GM20000 (cell line): ENCODE measurements around the gene PPFIBP2.
"Not testable (repeated sequence)": the region's sequence is repeated elsewhere in the genome, so short reads cannot be mapped to it uniquely, and the experiment has no call there.

ENCODE experiments used
- DNase-seq: peaks from one replicate; pipeline ENCODE4 v3.0.0; 2012; ENCODE audit warnings: low spot score
- TF ChIP-seq, protein P1 (sequence below): IDR thresholded peaks from 2 replicates; pipeline ENCODE4 v1.5.1; 2012; ENCODE audit warnings: mild to moderate bottlenecking, control low read depth; ENCODE audit errors: extremely low read depth, missing control alignments

The PPFIBP2 gene

DNA sequence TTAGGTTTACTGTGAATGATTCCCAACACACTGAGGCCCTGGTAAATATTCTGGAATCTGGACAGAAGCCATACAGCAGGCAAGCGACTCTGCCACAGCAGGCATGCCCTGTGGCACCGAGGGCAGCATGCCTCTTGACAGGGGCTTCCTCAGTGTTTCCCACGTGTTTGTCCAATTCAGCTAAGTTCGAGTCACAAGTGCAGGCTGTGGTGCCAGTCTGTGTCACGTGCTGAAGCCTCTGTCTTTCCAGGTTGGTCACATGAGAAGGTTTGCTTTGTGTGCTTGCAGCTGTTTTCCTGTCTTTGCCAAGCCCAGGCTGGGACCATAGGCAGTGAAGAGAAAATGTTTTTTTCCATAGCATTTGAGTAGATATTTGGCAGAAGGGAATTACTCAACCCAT, 2.4 kb upstream of the PPFIBP2 start:
- DNase-seq, result no peak
- TF ChIP-seq, protein P1, sequence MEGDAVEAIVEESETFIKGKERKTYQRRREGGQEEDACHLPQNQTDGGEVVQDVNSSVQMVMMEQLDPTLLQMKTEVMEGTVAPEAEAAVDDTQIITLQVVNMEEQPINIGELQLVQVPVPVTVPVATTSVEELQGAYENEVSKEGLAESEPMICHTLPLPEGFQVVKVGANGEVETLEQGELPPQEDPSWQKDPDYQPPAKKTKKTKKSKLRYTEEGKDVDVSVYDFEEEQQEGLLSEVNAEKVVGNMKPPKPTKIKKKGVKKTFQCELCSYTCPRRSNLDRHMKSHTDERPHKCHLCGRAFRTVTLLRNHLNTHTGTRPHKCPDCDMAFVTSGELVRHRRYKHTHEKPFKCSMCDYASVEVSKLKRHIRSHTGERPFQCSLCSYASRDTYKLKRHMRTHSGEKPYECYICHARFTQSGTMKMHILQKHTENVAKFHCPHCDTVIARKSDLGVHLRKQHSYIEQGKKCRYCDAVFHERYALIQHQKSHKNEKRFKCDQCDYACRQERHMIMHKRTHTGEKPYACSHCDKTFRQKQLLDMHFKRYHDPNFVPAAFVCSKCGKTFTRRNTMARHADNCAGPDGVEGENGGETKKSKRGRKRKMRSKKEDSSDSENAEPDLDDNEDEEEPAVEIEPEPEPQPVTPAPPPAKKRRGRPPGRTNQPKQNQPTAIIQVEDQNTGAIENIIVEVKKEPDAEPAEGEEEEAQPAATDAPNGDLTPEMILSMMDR, result no peak

DNA sequence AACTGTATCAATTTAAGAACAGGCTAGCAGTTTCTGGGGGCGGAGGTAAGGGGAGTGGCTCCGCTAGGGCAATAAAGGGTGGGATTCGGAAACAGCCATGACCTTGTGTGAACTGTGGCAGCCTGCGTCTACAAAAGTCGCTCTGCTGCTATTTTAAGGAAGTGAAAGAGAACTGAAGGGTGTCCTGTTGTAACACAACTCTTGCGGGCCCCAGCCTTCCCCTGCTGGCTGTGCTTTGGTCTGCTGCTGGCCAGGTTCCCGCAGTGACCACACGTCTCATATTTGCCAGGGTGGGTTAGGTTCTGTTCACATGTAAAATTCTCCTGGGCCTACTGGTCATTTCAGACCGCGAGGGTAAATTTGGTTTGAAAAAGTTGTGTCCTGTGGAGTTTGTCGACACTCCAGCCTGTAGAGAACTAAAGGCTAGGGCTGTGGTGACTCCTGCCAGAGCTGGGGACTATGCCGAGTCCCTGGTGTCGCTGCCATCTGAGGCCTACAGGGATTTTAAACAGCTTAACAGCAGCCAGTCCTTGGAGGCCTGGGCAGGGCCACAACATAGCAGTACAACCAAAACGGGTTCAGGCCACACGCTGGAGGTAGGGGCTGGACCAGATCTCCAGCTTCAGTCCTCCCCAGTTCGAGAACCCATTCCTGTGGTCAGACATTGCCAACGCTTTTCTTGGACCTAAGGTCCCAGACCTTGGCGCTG, 1.1 kb upstream of the PPFIBP2 start:
- peak; percentile 89 for DNase-seq
- TF ChIP-seq, protein P1, result no peak

DNA sequence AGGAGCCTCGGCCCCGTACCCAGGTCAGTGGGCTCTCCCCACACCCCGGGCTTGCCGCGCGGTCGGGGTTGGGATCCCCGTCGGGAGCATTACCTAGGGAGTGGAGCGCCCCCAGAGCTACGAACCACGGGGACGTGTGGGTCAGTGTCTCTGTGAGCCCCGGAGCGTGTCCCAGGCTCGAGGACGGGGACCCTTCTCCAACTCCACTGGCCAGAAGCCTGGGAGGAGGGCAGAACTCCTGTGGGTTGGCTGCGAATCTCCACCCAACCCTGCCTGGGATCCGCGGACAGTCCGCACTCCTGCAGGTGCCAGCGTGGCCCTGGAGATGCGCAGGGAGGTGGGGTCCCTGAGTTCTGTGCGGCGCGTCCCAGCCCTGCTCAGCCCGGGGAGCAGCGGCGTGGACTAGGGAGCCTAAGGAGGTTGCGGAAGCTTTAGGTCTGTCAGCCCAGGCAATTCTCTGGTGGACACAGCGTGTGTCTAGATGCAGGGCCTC, 346 bp downstream of the PPFIBP2 start:
- TF ChIP-seq, protein P1, result peak; percentile 6
- DNase-seq, result peak; percentile 24

DNA sequence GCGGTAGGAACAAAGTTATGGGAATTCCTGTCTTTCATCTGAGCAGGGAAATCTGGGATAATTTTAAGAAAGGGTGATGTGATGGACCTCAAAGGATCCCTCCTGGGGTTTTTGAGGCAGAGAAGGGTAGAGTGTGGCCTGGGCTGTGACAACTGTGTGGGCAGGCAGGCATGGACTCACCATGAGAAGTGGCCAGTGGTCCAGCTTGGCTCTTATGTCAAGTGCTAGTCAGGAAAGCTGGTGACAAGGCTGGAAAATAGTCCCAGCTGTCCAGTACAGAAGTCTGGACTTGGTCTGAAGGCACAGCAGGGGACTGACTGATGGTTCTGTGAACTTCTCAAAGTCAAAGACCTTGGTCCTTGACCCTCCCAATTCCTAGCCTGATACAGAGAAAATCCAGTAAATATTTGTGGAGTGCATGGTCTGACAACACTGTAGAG, 1.7 kb downstream of the PPFIBP2 start:
- no peak for DNase-seq
- TF ChIP-seq, protein P1, result no peak

DNA sequence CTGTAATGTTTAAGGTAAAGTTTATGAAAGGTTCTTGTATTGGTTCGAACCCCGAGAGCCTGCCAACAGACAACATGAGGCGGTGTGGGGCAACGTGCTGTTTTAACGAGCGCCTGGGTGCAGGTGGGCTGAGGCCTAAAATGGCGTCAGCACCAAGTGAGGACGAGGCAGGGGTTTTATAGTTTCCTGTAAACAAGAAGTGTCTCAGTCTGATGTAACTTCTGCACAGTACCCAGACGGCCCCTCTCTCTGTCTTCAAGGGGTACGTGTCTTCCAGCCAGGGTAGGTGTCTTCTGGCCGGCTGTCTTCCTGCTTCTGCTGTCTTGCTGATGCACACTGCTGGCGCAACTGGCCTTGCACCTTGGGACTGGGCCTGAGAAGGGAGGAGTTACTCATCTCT, 2.7 kb downstream of the PPFIBP2 start:
- no peak for DNase-seq
- TF ChIP-seq, protein P1, result no peak

DNA sequence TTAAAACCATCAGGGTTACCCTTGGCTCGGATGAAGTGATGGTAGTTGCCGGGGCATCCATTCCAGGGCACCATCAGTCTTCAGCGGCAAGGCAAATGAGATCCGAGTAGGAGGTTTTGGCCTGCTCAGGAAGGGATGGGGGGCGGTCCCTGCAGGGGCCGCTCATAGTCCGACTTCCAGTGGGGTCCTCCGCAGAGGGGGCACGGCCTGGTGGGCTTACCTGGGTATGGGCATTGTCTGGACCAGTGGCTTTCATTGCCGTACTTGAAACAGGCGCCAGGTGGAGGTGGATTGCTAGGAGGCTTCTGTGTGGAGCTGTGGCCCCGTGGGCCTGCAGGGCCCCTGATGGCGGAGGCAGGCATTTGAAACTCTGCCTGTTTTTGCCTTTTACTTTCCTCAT, 3.9 kb downstream of the PPFIBP2 start:
- not testable (repeated sequence) for DNase-seq

DNA sequence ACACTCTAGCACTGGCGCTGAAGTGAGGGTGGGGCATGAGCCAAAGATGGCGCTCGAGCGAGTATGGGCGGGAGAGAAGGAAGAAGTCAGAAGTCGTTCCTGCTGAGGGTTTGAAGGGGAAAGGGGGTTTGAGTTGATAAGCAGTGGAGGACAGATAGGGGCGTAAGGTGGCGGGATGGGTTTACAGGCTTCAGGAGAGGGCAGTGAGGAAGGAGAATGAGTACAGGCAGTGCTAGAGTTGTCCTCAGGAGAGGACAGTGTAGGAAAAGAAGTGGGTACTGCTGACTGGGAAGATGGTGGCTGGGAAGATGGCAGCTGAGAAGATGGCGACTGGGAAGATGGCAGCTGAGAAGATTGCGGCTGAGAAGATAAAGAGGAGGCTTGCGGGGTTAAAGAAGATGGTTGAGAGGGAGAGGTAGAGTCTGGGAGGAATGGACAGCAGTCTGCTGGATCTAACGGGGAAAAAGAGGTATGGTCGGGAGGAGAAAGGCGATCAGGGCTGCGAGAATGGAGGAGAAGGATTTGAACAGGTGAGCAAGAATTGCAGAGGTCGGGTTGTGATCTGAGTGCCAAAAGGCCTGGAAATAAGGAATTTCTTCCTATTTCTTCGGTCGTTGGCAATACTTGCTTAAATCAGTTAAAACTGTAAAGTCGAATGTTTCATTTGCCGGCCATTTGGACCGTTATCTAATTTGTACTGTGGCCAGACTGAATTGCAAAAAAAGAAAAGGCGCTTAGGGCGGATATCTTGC, 5.2 kb downstream of the PPFIBP2 start:
- TF ChIP-seq, protein P1, result no peak
- no peak for DNase-seq
